ENCODE data around the gene MUS81.
"Not testable (repeated sequence)": the region's sequence is repeated elsewhere in the genome, so short reads cannot be mapped to it uniquely, and the experiment has no call there.

The MUS81 gene

GRCh38 chr11:65860278-65861164, at the start of gene MUS81:
TSS of gene MUS81 (plus strand) at chr11:65860433. CDS start at chr11:65860754, 321 bp downstream.
- peak; percentile 95 for DNase-seq

GRCh38 chr11:65811764-65812475, 48.3 kb upstream of the MUS81 start:
- DNase-seq, result peak; percentile 74

- peak; percentile 88 for DNase-seq
Observed at GRCh38 chr11:65814131-65814985, 45.9 kb upstream of the MUS81 start.

GRCh38 chr11:65814986-65815565, 45.2 kb upstream of the MUS81 start:
- DNase-seq, result no peak

GRCh38 chr11:65816696-65817095, 43.5 kb upstream of the MUS81 start:
- no peak for DNase-seq

- no peak for DNase-seq
Observed at GRCh38 chr11:65817312-65817834, 42.9 kb upstream of the MUS81 start.

- DNase-seq, result peak; percentile 73
Observed at GRCh38 chr11:65817835-65818680, 42.2 kb upstream of the MUS81 start.

- DNase-seq, result no peak
Observed at GRCh38 chr11:65821107-65821506, 39.1 kb upstream of the MUS81 start.

- no peak for DNase-seq
Observed at GRCh38 chr11:65822776-65823528, 37.3 kb upstream of the MUS81 start.

- DNase-seq, result peak; percentile 73
Observed at GRCh38 chr11:65826984-65827735, 33.1 kb upstream of the MUS81 start.

GRCh38 chr11:65829459-65829858, 30.8 kb upstream of the MUS81 start:
- DNase-seq, result no peak

- not testable (repeated sequence) for DNase-seq
Observed at GRCh38 chr11:65832231-65832630, 28.0 kb upstream of the MUS81 start.

- DNase-seq, result peak; percentile 94
Observed at GRCh38 chr11:65833297-65834030, 26.8 kb upstream of the MUS81 start, which contains the start of gene SNX32. TSS of gene SNX32 (plus strand) at chr11:65833963. CDS start at chr11:65834066, 103 bp downstream.

GRCh38 chr11:65834202-65834601, 26.0 kb upstream of the MUS81 start:
- no peak for DNase-seq

- DNase-seq, result no peak
Observed at GRCh38 chr11:65842144-65842543, 18.1 kb upstream of the MUS81 start.

GRCh38 chr11:65843811-65844210, 16.4 kb upstream of the MUS81 start:
- DNase-seq, result no peak

GRCh38 chr11:65844231-65844872, 15.9 kb upstream of the MUS81 start:
- no peak for DNase-seq

- DNase-seq, result no peak
Observed at GRCh38 chr11:65847746-65848145, 12.5 kb upstream of the MUS81 start.
